Measurements from ENCODE around the gene ADAT2. TPM values are rescaled to one million over a fixed set of nuclear protein-coding genes. Genes with fewer than 3 reads are reported as not detected.
A peak's percentile ranks its signal among the peaks of the same experiment; 100 is the strongest.
"Not testable (repeated sequence)": the region's sequence is repeated elsewhere in the genome, so short reads cannot be mapped to it uniquely, and the experiment has no call there.

The ADAT2 gene
- total RNA-seq, 1 donor from 2014 or later = 9.1 TPM

- TF ChIP-seq CTCF (IDR thresholded peaks at IDR 0.05; ENCODE audit: insufficient read depth, low read length, poor library complexity, severe bottlenecking) = no peak
- Histone ChIP-seq H3K27me3 (ENCODE audit: control insufficient read depth, insufficient read depth, low read length) (no peaks in the 10 kb centered on the region), H3K36me3 (ENCODE audit: control insufficient read depth, insufficient read depth, low read length) (no peaks in the 10 kb centered on the region), H3K4me3 (ENCODE audit: low read depth, low read length) (peak overlapping the region; percentile 82)
- no peak for DNase-seq (ENCODE audit: low read depth)
These were observed 1.3 kb downstream of the ADAT2 start for GRCh38 chr6:143449082-143449713.

GRCh38 chr6:143447865-143448264, 2.6 kb downstream of the ADAT2 start:
- H3K4me3 ChIP-seq (ENCODE audit: low read depth, low read length); H3K27me3 ChIP-seq (ENCODE audit: control insufficient read depth, insufficient read depth, low read length); DNase-seq (ENCODE audit: low read depth); H3K36me3 ChIP-seq (ENCODE audit: control insufficient read depth, insufficient read depth, low read length): not testable (repeated sequence)

GRCh38 chr6:143443096-143443495, 7.4 kb downstream of the ADAT2 start:
- no peak for DNase-seq (ENCODE audit: low read depth)
- no peaks in the 10 kb centered on the region for H3K36me3 ChIP-seq (ENCODE audit: control insufficient read depth, insufficient read depth, low read length)
- H3K4me3 ChIP-seq (ENCODE audit: low read depth, low read length) = no peak overlapping the region
- H3K27me3 ChIP-seq (ENCODE audit: control insufficient read depth, insufficient read depth, low read length) = no peaks in the 10 kb centered on the region
- no peak for TF ChIP-seq CTCF (IDR thresholded peaks at IDR 0.05; ENCODE audit: insufficient read depth, low read length, poor library complexity, severe bottlenecking)

GRCh38 chr6:143441680-143442545, 8.6 kb downstream of the ADAT2 start:
- DNase-seq (ENCODE audit: low read depth) = no peak
- Histone ChIP-seq H3K27me3 (ENCODE audit: control insufficient read depth, insufficient read depth, low read length) (no peaks in the 10 kb centered on the region), H3K4me3 (ENCODE audit: low read depth, low read length) (no peak overlapping the region), H3K36me3 (ENCODE audit: control insufficient read depth, insufficient read depth, low read length) (no peaks in the 10 kb centered on the region)
- no peak for TF ChIP-seq CTCF (IDR thresholded peaks at IDR 0.05; ENCODE audit: insufficient read depth, low read length, poor library complexity, severe bottlenecking)

GRCh38 chr6:143441010-143441409, 9.5 kb downstream of the ADAT2 start:
- H3K4me3 ChIP-seq (ENCODE audit: low read depth, low read length) = no peak overlapping the region
- no peak for DNase-seq (ENCODE audit: low read depth)
- no peak for TF ChIP-seq CTCF (IDR thresholded peaks at IDR 0.05; ENCODE audit: insufficient read depth, low read length, poor library complexity, severe bottlenecking)
- H3K27me3 ChIP-seq (ENCODE audit: control insufficient read depth, insufficient read depth, low read length) = no peaks in the 10 kb centered on the region
- H3K36me3 ChIP-seq (ENCODE audit: control insufficient read depth, insufficient read depth, low read length) = no peaks in the 10 kb centered on the region

GRCh38 chr6:143432588-143432987, 17.9 kb downstream of the ADAT2 start:
- no peak for DNase-seq (ENCODE audit: low read depth)
- H3K36me3 ChIP-seq (ENCODE audit: control insufficient read depth, insufficient read depth, low read length) = peaks cover 3% of the 10 kb centered on the region
- no peak for TF ChIP-seq CTCF (IDR thresholded peaks at IDR 0.05; ENCODE audit: insufficient read depth, low read length, poor library complexity, severe bottlenecking)

More at GRCh38 chr6:143432588-143432987, 17.9 kb downstream of the ADAT2 start:
- no peaks in the 10 kb centered on the region for H3K27me3 ChIP-seq (ENCODE audit: control insufficient read depth, insufficient read depth, low read length)
- no peak overlapping the region for H3K4me3 ChIP-seq (ENCODE audit: low read depth, low read length)
